Activated CD8-positive, alpha-beta T cell treated with anti-CD3 and anti-CD28 coated beads for 36 hours (primary cell): ENCODE results near the gene SIM1. TPM values are rescaled to one million over a fixed set of nuclear protein-coding genes. Genes with fewer than 3 reads are reported as not detected.

Source experiments
- ATAC-seq: fragments of 200-7000 bp; cut with Tn5 transposase; one replicate; pipeline ENCODE4 v1.10.0; 2021; ENCODE audit warnings: mild to moderate bottlenecking, moderate library complexity
- CTCF ChIA-PET: fragments of 350-600 bp; sonication (Branson Sonifier 250); formaldehyde crosslinking; loops from one replicate; lab custom pipeline; 2021; ENCODE audit warnings: antibody characterized with exemption; lab: Charles Lee
- POLR2A ChIA-PET: fragments of 350-600 bp; sonication (Branson Sonifier 250); formaldehyde crosslinking; loops from one replicate; lab custom pipeline; 2021; ENCODE audit warnings: antibody characterized with exemption; lab: Charles Lee
- DNase-seq: peaks from one replicate; pipeline ENCODE4 v3.0.0-alpha.2; 2020
- H3K27ac Mint-ChIP-seq: one replicate; pipeline ENCODE4 v1.8.0; 2021; ENCODE audit warnings: mild to moderate bottlenecking, mixed read lengths
- H3K27me3 Mint-ChIP-seq: one replicate; pipeline ENCODE4 v1.8.0; 2021; ENCODE audit warnings: mixed read lengths
- H3K36me3 Mint-ChIP-seq: one replicate; pipeline ENCODE4 v1.8.0; 2021; ENCODE audit warnings: low read depth, mixed read lengths
- H3K4me1 Mint-ChIP-seq: one replicate; pipeline ENCODE4 v1.8.0; 2021; ENCODE audit warnings: low read depth, mixed read lengths
- H3K4me3 Mint-ChIP-seq: one replicate; pipeline ENCODE4 v1.8.0; 2021; ENCODE audit warnings: mild to moderate bottlenecking, moderate library complexity, mixed read lengths
- H3K9me3 Mint-ChIP-seq: one replicate; pipeline ENCODE4 v1.8.0; 2021; ENCODE audit warnings: mixed read lengths
- CTCF ChIP-seq: fragments of 200-600 bp; IDR thresholded peaks from one replicate; pipeline ENCODE4 v1.8.0; 2022; ENCODE audit warnings: antibody characterized with exemption, mild to moderate bottlenecking
- intact Hi-C: fragments of 100-400 bp; cut with micrococcal nuclease; formaldehyde crosslinking; loops from one replicate; pipeline ENCODE4 v1.10.0; 2022
- total RNA-seq, 2 experiments: library from RNA; stranded (reverse); gene quantifications; one replicate each; pipeline ENCODE4 v1.2.3, GENCODE V29; 2021

SIM1 gene
- total RNA-seq, 2 experiments from 2014 or later = not detected

- no peak for TF ChIP-seq CTCF
- Mint-ChIP-seq H3K27ac (no peak overlapping the region), H3K4me3 (no peak overlapping the region), H3K9me3 (no peaks in the 10 kb centered on the region), H3K4me1 (no peaks in the 10 kb centered on the region), H3K36me3 (no peaks in the 10 kb centered on the region), H3K27me3 (no peaks in the 10 kb centered on the region)
- POLR2A ChIA-PET = no interaction called here
- DNase-seq (no peak), ATAC-seq (no peak)
- intact Hi-C loops = no loop called here
- CTCF ChIA-PET = no interaction called here
Observed at GRCh38 chr6:100338090-100338489, 126.6 kb downstream of the SIM1 start.

- Mint-ChIP-seq H3K36me3 (no peaks in the 10 kb centered on the region), H3K4me3 (no peak overlapping the region), H3K4me1 (no peaks in the 10 kb centered on the region), H3K9me3 (no peaks in the 10 kb centered on the region), H3K27ac (no peak overlapping the region), H3K27me3 (no peaks in the 10 kb centered on the region)
- ATAC-seq (no peak), DNase-seq (no peak)
- intact Hi-C loops = no loop called here
- ChIA-PET POLR2A (no interaction called here), CTCF (no interaction called here)
- TF ChIP-seq CTCF = no peak
Observed at GRCh38 chr6:100336876-100337275, 127.8 kb downstream of the SIM1 start.

GRCh38 chr6:100335991-100336390, 128.7 kb downstream of the SIM1 start:
- ChIA-PET CTCF (no interaction called here), POLR2A (no interaction called here)
- peaks cover 1% of the 10 kb centered on the region for H3K9me3 Mint-ChIP-seq
- DNase-seq = no peak
- no peak for TF ChIP-seq CTCF
- no peaks in the 10 kb centered on the region for H3K4me1 Mint-ChIP-seq
- intact Hi-C loops = no loop called here
- H3K27ac Mint-ChIP-seq = no peak overlapping the region
- ATAC-seq = no peak
- H3K27me3 Mint-ChIP-seq = no peaks in the 10 kb centered on the region
- H3K36me3 Mint-ChIP-seq = no peaks in the 10 kb centered on the region
- H3K4me3 Mint-ChIP-seq = no peak overlapping the region
